Type B pancreatic cell (in vitro differentiated cells): Measurements from ENCODE around the gene KIAA0586. TPM values are rescaled to one million over a fixed set of nuclear protein-coding genes. Genes with fewer than 3 reads are reported as not detected.
"Not testable (repeated sequence)": the region's sequence is repeated elsewhere in the genome, so short reads cannot be mapped to it uniquely, and the experiment has no call there.

Source experiments
- DNase-seq: peaks from one replicate; pipeline ENCODE4 v3.0.0; 2021; ENCODE audit warnings: mixed read lengths; ENCODE audit not compliant: unreplicated experiment; ENCODE audit errors: extremely low spot score
- H3K27ac Mint-ChIP-seq: 2 replicates; pipeline ENCODE4 v1.8.0; 2021; ENCODE audit warnings: mild to moderate bottlenecking, mixed read lengths
- H3K27me3 Mint-ChIP-seq: 2 replicates; pipeline ENCODE4 v1.8.0; 2021; ENCODE audit warnings: mixed read lengths
- H3K36me3 Mint-ChIP-seq: 2 replicates; pipeline ENCODE4 v1.8.0; 2021; ENCODE audit warnings: mixed read lengths
- H3K4me1 Mint-ChIP-seq: one replicate; pipeline ENCODE4 v1.8.0; 2021; ENCODE audit warnings: mixed read lengths; ENCODE audit not compliant: unreplicated experiment
- H3K4me3 Mint-ChIP-seq: 2 replicates; pipeline ENCODE4 v1.8.0; 2021; ENCODE audit warnings: mild to moderate bottlenecking, mixed read lengths
- H3K9me3 Mint-ChIP-seq: 2 replicates; pipeline ENCODE4 v1.8.0; 2021; ENCODE audit warnings: mixed read lengths
- total RNA-seq: library from RNA; stranded (reverse); gene quantifications from 2 replicates; pipeline ENCODE4 v1.2.1, GENCODE V29; 2021; ENCODE audit warnings: low replicate concordance
- TF ChIP-seq, protein P1 (sequence below): fragments of 200-600 bp; sonication (generic); conservative IDR thresholded peaks from 2 replicates; pipeline ENCODE4 v1.5.0; 2021; ENCODE audit warnings: antibody characterized with exemption, mild to moderate bottlenecking

Gene KIAA0586
- total RNA-seq, 1 donor from 2014 or later, result 24.1 TPM

- TF ChIP-seq, protein P1, sequence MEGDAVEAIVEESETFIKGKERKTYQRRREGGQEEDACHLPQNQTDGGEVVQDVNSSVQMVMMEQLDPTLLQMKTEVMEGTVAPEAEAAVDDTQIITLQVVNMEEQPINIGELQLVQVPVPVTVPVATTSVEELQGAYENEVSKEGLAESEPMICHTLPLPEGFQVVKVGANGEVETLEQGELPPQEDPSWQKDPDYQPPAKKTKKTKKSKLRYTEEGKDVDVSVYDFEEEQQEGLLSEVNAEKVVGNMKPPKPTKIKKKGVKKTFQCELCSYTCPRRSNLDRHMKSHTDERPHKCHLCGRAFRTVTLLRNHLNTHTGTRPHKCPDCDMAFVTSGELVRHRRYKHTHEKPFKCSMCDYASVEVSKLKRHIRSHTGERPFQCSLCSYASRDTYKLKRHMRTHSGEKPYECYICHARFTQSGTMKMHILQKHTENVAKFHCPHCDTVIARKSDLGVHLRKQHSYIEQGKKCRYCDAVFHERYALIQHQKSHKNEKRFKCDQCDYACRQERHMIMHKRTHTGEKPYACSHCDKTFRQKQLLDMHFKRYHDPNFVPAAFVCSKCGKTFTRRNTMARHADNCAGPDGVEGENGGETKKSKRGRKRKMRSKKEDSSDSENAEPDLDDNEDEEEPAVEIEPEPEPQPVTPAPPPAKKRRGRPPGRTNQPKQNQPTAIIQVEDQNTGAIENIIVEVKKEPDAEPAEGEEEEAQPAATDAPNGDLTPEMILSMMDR, result no peak
- Mint-ChIP-seq H3K27me3 (no peaks in the 10 kb centered on the region), H3K27ac (no peak overlapping the region), H3K4me3 (no peak overlapping the region), H3K36me3 (peaks cover 8% of the 10 kb centered on the region), H3K4me1 (no peaks in the 10 kb centered on the region), H3K9me3 (no peaks in the 10 kb centered on the region)
- no peak for DNase-seq
Measured at GRCh38 chr14:58466459-58466858, 38.9 kb downstream of the KIAA0586 start.

- no peak for DNase-seq
- no peaks in the 10 kb centered on the region for H3K9me3 Mint-ChIP-seq
- peaks cover 11% of the 10 kb centered on the region for H3K36me3 Mint-ChIP-seq
- TF ChIP-seq, protein P1, result no peak
- no peaks in the 10 kb centered on the region for H3K27me3 Mint-ChIP-seq
- no peak overlapping the region for H3K27ac Mint-ChIP-seq
- H3K4me1 Mint-ChIP-seq, result no peaks in the 10 kb centered on the region
- H3K4me3 Mint-ChIP-seq, result no peak overlapping the region
Measured at GRCh38 chr14:58467575-58467974, 40.1 kb downstream of the KIAA0586 start.

DNA sequence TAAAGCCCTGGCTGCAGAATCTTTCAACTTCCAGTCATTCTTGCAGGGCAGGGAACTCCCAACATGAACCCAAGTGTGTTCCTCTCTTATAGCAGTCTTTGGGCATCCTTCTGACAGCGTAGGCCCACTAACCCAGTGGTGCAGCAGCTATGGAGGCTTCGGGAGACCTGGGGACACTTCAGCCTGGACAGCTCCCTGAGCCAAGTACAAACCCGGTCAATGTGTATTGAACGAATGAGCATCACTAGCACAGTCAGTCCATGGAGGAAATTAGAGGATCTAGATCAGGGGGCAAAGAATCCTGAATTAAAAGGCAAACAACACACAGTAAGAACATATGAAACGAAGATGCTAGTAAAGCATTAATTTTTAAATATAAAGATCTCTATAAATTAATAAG is 41.8 kb downstream of the KIAA0586 start:
- Mint-ChIP-seq H3K4me1 (no peaks in the 10 kb centered on the region), H3K9me3 (no peaks in the 10 kb centered on the region), H3K4me3 (no peak overlapping the region), H3K27me3 (no peaks in the 10 kb centered on the region), H3K36me3 (peaks cover 11% of the 10 kb centered on the region), H3K27ac (no peak overlapping the region)
- no peak for DNase-seq
- TF ChIP-seq, protein P1, result no peak

DNA sequence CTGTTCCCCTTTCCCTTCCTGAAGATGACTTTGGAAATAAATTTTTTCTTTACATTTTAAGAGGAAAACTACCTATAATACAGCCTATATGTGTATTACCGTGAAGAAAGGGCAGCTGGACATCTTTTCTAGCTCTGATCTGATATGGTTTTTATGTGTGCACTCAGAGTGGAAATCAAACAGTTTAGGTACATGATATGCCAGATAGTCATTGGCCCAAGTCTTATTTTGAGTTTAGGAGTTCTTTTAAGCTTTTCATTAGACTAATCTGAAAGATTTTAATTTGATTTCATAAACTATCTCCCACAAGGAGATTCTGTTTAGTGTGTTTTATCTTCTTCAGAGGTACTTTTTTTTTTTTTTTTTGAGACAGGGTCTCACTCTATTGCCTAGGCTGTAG is 48.8 kb downstream of the KIAA0586 start:
- Mint-ChIP-seq H3K27ac (no peak overlapping the region), H3K36me3 (peaks cover 30% of the 10 kb centered on the region), H3K4me1 (no peaks in the 10 kb centered on the region), H3K27me3 (no peaks in the 10 kb centered on the region), H3K4me3 (no peak overlapping the region), H3K9me3 (no peaks in the 10 kb centered on the region)
- no peak for DNase-seq
- TF ChIP-seq, protein P1, result no peak

DNA sequence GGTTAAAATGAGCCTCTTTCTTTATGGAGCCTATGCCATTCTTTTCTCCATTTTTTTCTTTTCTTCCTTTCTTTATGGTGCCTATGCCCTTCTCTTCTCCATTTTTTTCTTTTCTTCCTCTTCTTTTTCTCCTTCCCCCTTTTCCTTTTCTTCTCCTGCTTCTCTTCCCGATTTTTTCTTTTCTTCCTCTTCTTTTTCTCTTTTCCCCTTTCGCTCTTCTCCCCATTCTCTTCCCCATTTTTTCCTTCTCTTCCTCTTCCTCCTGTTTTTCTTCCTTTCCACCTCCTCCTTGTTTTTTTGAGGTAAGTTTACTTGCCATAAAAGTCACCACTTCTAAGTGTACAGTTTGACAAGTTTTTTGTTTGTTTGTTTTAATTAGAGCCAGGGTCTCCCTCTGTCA is 50.1 kb downstream of the KIAA0586 start:
- Mint-ChIP-seq H3K27me3 (no peaks in the 10 kb centered on the region), H3K27ac (no peak overlapping the region), H3K4me3 (no peak overlapping the region), H3K36me3 (peaks cover 26% of the 10 kb centered on the region), H3K9me3 (no peaks in the 10 kb centered on the region), H3K4me1 (no peaks in the 10 kb centered on the region)
- TF ChIP-seq, protein P1, result no peak
- DNase-seq, result no peak

DNA sequence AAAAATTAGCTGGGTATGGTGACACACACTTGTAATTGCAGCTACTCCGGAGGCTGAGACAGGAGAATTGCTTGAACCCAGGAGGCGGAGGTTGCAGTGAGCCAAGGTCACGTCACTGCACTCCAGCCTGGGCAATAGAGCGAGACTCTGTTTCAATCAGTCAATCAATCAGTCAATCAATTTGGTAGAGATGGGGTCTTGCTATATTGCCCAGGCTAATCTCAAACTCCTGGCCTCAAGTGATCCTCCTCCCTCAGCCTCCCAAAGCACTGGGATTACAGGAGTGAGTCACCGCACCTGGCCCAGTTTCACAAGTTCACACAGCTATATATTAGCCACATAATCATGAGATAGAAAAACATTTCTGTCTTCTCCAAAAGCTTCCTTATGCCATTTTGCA is 50.8 kb downstream of the KIAA0586 start:
- H3K36me3 Mint-ChIP-seq, result peaks cover 26% of the 10 kb centered on the region
- not testable (repeated sequence) for H3K9me3 Mint-ChIP-seq, H3K4me1 Mint-ChIP-seq, H3K4me3 Mint-ChIP-seq, DNase-seq, H3K27ac Mint-ChIP-seq, H3K27me3 Mint-ChIP-seq
